HuH-7 (cell line): ENCODE measurements around the gene CAMKMT.

Source experiments
- DNase-seq: peaks from one replicate; pipeline ENCODE4 v3.0.0; 2011; ENCODE audit warnings: low spot score

Gene CAMKMT

GRCh38 chr2:44744961-44745892 is 383.5 kb downstream of the CAMKMT start:
- DNase-seq, result no peak

GRCh38 chr2:44745922-44746766 is 384.4 kb downstream of the CAMKMT start:
- no peak for DNase-seq

GRCh38 chr2:44746856-44747615 is 385.3 kb downstream of the CAMKMT start:
- no peak for DNase-seq

- no peak for DNase-seq
These were observed 386.0 kb downstream of the CAMKMT start for GRCh38 chr2:44747794-44748193.

- DNase-seq, result no peak
These were observed 390.2 kb downstream of the CAMKMT start for GRCh38 chr2:44751754-44752479.

GRCh38 chr2:44752761-44753160 is 391.0 kb downstream of the CAMKMT start:
- no peak for DNase-seq

GRCh38 chr2:44753552-44754285 is 392.0 kb downstream of the CAMKMT start:
- DNase-seq, result no peak

GRCh38 chr2:44758591-44758990 is 396.8 kb downstream of the CAMKMT start:
- DNase-seq, result no peak

- no peak for DNase-seq
These were observed 398.1 kb downstream of the CAMKMT start for GRCh38 chr2:44759823-44760222.

- DNase-seq, result no peak
These were observed 401.6 kb downstream of the CAMKMT start for GRCh38 chr2:44763275-44763782.

GRCh38 chr2:44766220-44766619 is 404.5 kb downstream of the CAMKMT start:
- no peak for DNase-seq

GRCh38 chr2:44766777-44767176 is 405.0 kb downstream of the CAMKMT start:
- no peak for DNase-seq

GRCh38 chr2:44767691-44768090 is 405.9 kb downstream of the CAMKMT start:
- DNase-seq, result no peak

- no peak for DNase-seq
These were observed 406.9 kb downstream of the CAMKMT start for GRCh38 chr2:44768438-44769236.

GRCh38 chr2:44769349-44770011 is 407.7 kb downstream of the CAMKMT start:
- DNase-seq, result no peak

GRCh38 chr2:44770221-44771195 is 408.8 kb downstream of the CAMKMT start:
- no peak for DNase-seq

GRCh38 chr2:44771522-44771921 is 409.8 kb downstream of the CAMKMT start:
- DNase-seq, result no peak

GRCh38 chr2:44772131-44772530 is 410.4 kb downstream of the CAMKMT start:
- DNase-seq, result no peak
